HepG2 (cell line): ENCODE measurements around the gene TTC32.

ENCODE experiments used
- CHD4 ChIP-seq: fragments of 200-600 bp; sonication (generic); IDR thresholded peaks from 2 replicates; pipeline ENCODE4 v1.7.0; 2017; ENCODE audit warnings: mild to moderate bottlenecking, low read length, borderline replicate concordance
- CTCF ChIP-seq: sonication (generic); formaldehyde crosslinking; IDR thresholded peaks from 2 replicates; pipeline ENCODE4 v1.5.0; 2020; ENCODE audit warnings: mild to moderate bottlenecking, missing genetic modification reagents, moderate library complexity
- FOXM1 ChIP-seq: sonication (generic); formaldehyde crosslinking; IDR thresholded peaks from 2 replicates; pipeline ENCODE4 v1.5.0; 2020; ENCODE audit warnings: missing genetic modification reagents
- PHF5A ChIP-seq: IDR thresholded peaks from one replicate; pipeline ENCODE4 v1.6.1; 2018; ENCODE audit warnings: low read depth, missing genetic modification reagents; ENCODE audit not compliant: unreplicated experiment
- POLR2A ChIP-seq, 2 experiments: IDR thresholded peaks; 2 replicates each; pipeline ENCODE4 v1.6.1; 2011; ENCODE audit warnings: low read depth in 2 of 2, low read length in 2 of 2, mild to moderate bottlenecking in 1 of 2, moderate library complexity in 1 of 2; ENCODE audit not compliant: insufficient read depth in 1 of 2
- POLR2AphosphoS2 ChIP-seq: IDR thresholded peaks from 2 replicates; pipeline ENCODE4 v1.6.1; 2011; ENCODE audit warnings: low read depth, low read length, improper control_type of control experiment
- TBL1XR1 ChIP-seq: fragments of 150-350 bp; IDR thresholded peaks from 2 replicates; pipeline ENCODE4 v1.6.1; 2014; ENCODE audit warnings: borderline replicate concordance, low read length; ENCODE audit not compliant: partially characterized antibody
- ZFX ChIP-seq: sonication (generic); formaldehyde crosslinking; IDR thresholded peaks from 2 replicates; pipeline ENCODE4 v1.4.0; 2020; ENCODE audit warnings: mild to moderate bottlenecking, low read depth, missing genetic modification reagents, moderate library complexity
- ZNF24 ChIP-seq: fragments of 450-650 bp; IDR thresholded peaks from 2 replicates; pipeline ENCODE4 v1.6.1; 2017; ENCODE audit warnings: antibody characterized with exemption, mild to moderate bottlenecking
- ZNF354B ChIP-seq: sonication (generic); formaldehyde crosslinking; IDR thresholded peaks from 2 replicates; pipeline ENCODE4 v1.8.0; 2022; ENCODE audit warnings: mild to moderate bottlenecking, missing genetic modification reagents
- ZNF616 ChIP-seq: sonication (generic); formaldehyde crosslinking; IDR thresholded peaks from 2 replicates; pipeline ENCODE4 v1.5.0; 2020; ENCODE audit warnings: low read depth, mild to moderate bottlenecking, missing genetic modification reagents
- TF ChIP-seq, protein P1 (sequence below): sonication (generic); formaldehyde crosslinking; IDR thresholded peaks from 2 replicates; pipeline ENCODE4 v1.5.0; 2020; ENCODE audit warnings: mild to moderate bottlenecking, missing genetic modification reagents
- TF ChIP-seq, protein P2 (sequence below): sonication (generic); formaldehyde crosslinking; IDR thresholded peaks from 2 replicates; pipeline ENCODE4 v1.4.0; 2020; ENCODE audit warnings: missing genetic modification reagents

- no peak for TF ChIP-seq ZFX (CRISPR knock-in tag)
- no peak for TF ChIP-seq TBL1XR1
- TF ChIP-seq ZNF354B (CRISPR knock-in tag) = no peak
- TF ChIP-seq CHD4 = no peak
- TF ChIP-seq POLR2A (IDR thresholded peaks at IDR 0.05; ENCODE audit: insufficient read depth in 1 of 2, low read depth in 2 of 2, low read length in 2 of 2) = no peak
- TF ChIP-seq PHF5A = no peak
- TF ChIP-seq, protein P1, sequence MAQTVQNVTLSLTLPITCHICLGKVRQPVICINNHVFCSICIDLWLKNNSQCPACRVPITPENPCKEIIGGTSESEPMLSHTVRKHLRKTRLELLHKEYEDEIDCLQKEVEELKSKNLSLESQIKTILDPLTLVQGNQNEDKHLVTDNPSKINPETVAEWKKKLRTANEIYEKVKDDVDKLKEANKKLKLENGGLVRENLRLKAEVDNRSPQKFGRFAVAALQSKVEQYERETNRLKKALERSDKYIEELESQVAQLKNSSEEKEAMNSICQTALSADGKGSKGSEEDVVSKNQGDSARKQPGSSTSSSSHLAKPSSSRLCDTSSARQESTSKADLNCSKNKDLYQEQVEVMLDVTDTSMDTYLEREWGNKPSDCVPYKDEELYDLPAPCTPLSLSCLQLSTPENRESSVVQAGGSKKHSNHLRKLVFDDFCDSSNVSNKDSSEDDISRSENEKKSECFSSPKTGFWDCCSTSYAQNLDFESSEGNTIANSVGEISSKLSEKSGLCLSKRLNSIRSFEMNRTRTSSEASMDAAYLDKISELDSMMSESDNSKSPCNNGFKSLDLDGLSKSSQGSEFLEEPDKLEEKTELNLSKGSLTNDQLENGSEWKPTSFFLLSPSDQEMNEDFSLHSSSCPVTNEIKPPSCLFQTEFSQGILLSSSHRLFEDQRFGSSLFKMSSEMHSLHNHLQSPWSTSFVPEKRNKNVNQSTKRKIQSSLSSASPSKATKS (CRISPR knock-in tag) = no peak
- TF ChIP-seq CTCF (CRISPR knock-in tag) = no peak
- TF ChIP-seq POLR2AphosphoS2 = no peak
- TF ChIP-seq, protein P2, sequence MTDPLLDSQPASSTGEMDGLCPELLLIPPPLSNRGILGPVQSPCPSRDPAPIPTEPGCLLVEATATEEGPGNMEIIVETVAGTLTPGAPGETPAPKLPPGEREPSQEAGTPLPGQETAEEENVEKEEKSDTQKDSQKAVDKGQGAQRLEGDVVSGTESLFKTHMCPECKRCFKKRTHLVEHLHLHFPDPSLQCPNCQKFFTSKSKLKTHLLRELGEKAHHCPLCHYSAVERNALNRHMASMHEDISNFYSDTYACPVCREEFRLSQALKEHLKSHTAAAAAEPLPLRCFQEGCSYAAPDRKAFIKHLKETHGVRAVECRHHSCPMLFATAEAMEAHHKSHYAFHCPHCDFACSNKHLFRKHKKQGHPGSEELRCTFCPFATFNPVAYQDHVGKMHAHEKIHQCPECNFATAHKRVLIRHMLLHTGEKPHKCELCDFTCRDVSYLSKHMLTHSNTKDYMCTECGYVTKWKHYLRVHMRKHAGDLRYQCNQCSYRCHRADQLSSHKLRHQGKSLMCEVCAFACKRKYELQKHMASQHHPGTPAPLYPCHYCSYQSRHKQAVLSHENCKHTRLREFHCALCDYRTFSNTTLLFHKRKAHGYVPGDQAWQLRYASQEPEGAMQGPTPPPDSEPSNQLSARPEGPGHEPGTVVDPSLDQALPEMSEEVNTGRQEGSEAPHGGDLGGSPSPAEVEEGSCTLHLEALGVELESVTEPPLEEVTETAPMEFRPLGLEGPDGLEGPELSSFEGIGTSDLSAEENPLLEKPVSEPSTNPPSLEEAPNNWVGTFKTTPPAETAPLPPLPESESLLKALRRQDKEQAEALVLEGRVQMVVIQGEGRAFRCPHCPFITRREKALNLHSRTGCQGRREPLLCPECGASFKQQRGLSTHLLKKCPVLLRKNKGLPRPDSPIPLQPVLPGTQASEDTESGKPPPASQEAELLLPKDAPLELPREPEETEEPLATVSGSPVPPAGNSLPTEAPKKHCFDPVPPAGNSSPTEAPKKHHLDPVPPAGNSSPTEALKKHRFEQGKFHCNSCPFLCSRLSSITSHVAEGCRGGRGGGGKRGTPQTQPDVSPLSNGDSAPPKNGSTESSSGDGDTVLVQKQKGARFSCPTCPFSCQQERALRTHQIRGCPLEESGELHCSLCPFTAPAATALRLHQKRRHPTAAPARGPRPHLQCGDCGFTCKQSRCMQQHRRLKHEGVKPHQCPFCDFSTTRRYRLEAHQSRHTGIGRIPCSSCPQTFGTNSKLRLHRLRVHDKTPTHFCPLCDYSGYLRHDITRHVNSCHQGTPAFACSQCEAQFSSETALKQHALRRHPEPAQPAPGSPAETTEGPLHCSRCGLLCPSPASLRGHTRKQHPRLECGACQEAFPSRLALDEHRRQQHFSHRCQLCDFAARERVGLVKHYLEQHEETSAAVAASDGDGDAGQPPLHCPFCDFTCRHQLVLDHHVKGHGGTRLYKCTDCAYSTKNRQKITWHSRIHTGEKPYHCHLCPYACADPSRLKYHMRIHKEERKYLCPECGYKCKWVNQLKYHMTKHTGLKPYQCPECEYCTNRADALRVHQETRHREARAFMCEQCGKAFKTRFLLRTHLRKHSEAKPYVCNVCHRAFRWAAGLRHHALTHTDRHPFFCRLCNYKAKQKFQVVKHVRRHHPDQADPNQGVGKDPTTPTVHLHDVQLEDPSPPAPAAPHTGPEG = no peak
- TF ChIP-seq FOXM1 (CRISPR knock-in tag) = no peak
- no peak for TF ChIP-seq ZNF24
- TF ChIP-seq ZNF616 = no peak
Observed at GRCh38 chr2:19888831-19889230, 13.0 kb downstream of the TTC32 start.
